GM12891 (cell line): Measurements from ENCODE around the gene TRMT1.

ENCODE experiments used
- POLR2A ChIP-seq: IDR thresholded peaks from 2 replicates; pipeline ENCODE4 v1.6.1; 2011; ENCODE audit warnings: low read depth, low read length, control low read depth
- POLR2AphosphoS5 ChIP-seq: IDR thresholded peaks from 2 replicates; pipeline ENCODE4 v1.6.1; 2011; ENCODE audit warnings: low read depth, low read length, control low read depth
- TAF1 ChIP-seq: IDR thresholded peaks from 2 replicates; pipeline ENCODE4 v1.6.1; 2011; ENCODE audit warnings: low read depth, low read length, control low read depth

DNA sequence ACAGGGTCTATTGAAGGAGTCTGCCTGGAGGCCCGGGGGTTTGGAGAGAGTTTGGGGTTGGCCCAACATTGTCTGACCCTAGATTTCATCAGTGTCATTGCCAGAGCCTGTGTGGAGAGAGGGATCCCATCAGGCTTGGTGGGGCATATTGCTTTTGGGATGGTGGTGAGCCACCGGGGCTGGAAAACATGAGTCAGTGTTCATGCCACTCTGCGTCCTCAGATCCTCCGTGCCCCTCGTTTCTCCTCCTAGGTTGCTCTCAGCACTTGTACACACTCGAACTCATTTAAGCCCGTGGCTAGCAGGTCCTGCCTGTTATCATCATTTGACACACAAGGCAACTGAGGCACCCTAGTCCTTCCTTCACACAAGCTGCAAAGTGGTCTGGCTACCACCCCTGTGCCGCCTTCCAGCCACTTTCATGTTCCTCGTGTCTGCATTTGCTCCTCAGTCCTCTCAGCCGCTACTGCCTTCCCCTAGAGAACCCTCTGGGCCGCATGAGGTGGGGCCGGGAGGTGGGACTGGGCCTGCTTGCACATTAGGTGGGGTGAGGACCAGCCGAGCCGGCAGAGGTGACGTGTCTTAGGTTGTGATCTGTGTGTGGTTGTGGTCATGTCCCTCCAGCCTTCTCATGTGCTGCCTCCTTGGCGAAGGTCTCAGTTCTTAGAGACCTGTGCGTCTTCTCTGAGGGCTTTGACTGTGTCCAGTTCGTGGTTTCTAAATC, 5.2 kb upstream of the TRMT1 start:
- TF ChIP-seq TAF1, result no peak
- no peak for TF ChIP-seq POLR2A
- peak; percentile 10; the same call in 1 of the 2 replicates for TF ChIP-seq POLR2AphosphoS5
